ENCODE measurements around the gene CLTRN. TPM values are rescaled to one million over a fixed set of nuclear protein-coding genes. Genes with fewer than 3 reads are reported as not detected.

The CLTRN gene
- total and polyA plus RNA-seq, 2 of the 8 experiments (the other 6 are each of a cell fraction or from before 2014, with no cell fraction given) = 1.2 to 1.3 TPM

DNA sequence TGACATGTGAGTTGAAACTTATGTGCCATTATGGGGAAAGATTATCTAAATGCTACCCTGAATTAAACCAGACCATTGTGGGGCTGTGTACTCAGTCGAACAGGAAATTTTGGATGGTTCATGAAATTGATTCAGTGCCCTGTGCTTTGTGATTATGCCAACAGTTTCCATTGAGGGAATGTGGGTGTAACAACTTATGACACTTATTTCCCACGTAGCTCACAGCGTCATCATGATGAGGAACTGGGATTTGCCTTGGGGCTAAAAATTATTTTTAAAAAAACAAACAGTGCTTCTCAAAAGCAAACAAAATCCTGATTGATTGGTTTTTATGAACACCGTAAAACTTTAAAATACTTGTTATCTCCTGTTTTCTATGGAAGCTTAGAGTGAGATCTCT is 8.3 kb upstream of the CLTRN start (continued):
- TF ChIP-seq SRF (IDR thresholded peaks at IDR 0.05; ENCODE audit: low read depth, low read length) (no peak), HDAC2 (IDR thresholded peaks at IDR 0.05; ENCODE audit: borderline replicate concordance in 1 of 2, low read depth in 2 of 2, low read length in 2 of 2) (no peak), SIN3A (conservative IDR thresholded peaks at IDR 0.05 in 1 of 2, IDR thresholded peaks at IDR 0.05 in 1 of 2; ENCODE audit: low read depth in 1 of 2, low read length in 2 of 2) (no peak), EZH2 (IDR thresholded peaks at IDR 0.05; ENCODE audit: low read depth, low read length, severe bottlenecking) (no peak)
- TF ChIP-seq, protein P1, sequence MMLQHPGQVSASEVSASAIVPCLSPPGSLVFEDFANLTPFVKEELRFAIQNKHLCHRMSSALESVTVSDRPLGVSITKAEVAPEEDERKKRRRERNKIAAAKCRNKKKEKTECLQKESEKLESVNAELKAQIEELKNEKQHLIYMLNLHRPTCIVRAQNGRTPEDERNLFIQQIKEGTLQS (IDR thresholded peaks at IDR 0.05; ENCODE audit: insufficient read depth, low read depth, low read length) = no peak
- TF ChIP-seq, protein P2, sequence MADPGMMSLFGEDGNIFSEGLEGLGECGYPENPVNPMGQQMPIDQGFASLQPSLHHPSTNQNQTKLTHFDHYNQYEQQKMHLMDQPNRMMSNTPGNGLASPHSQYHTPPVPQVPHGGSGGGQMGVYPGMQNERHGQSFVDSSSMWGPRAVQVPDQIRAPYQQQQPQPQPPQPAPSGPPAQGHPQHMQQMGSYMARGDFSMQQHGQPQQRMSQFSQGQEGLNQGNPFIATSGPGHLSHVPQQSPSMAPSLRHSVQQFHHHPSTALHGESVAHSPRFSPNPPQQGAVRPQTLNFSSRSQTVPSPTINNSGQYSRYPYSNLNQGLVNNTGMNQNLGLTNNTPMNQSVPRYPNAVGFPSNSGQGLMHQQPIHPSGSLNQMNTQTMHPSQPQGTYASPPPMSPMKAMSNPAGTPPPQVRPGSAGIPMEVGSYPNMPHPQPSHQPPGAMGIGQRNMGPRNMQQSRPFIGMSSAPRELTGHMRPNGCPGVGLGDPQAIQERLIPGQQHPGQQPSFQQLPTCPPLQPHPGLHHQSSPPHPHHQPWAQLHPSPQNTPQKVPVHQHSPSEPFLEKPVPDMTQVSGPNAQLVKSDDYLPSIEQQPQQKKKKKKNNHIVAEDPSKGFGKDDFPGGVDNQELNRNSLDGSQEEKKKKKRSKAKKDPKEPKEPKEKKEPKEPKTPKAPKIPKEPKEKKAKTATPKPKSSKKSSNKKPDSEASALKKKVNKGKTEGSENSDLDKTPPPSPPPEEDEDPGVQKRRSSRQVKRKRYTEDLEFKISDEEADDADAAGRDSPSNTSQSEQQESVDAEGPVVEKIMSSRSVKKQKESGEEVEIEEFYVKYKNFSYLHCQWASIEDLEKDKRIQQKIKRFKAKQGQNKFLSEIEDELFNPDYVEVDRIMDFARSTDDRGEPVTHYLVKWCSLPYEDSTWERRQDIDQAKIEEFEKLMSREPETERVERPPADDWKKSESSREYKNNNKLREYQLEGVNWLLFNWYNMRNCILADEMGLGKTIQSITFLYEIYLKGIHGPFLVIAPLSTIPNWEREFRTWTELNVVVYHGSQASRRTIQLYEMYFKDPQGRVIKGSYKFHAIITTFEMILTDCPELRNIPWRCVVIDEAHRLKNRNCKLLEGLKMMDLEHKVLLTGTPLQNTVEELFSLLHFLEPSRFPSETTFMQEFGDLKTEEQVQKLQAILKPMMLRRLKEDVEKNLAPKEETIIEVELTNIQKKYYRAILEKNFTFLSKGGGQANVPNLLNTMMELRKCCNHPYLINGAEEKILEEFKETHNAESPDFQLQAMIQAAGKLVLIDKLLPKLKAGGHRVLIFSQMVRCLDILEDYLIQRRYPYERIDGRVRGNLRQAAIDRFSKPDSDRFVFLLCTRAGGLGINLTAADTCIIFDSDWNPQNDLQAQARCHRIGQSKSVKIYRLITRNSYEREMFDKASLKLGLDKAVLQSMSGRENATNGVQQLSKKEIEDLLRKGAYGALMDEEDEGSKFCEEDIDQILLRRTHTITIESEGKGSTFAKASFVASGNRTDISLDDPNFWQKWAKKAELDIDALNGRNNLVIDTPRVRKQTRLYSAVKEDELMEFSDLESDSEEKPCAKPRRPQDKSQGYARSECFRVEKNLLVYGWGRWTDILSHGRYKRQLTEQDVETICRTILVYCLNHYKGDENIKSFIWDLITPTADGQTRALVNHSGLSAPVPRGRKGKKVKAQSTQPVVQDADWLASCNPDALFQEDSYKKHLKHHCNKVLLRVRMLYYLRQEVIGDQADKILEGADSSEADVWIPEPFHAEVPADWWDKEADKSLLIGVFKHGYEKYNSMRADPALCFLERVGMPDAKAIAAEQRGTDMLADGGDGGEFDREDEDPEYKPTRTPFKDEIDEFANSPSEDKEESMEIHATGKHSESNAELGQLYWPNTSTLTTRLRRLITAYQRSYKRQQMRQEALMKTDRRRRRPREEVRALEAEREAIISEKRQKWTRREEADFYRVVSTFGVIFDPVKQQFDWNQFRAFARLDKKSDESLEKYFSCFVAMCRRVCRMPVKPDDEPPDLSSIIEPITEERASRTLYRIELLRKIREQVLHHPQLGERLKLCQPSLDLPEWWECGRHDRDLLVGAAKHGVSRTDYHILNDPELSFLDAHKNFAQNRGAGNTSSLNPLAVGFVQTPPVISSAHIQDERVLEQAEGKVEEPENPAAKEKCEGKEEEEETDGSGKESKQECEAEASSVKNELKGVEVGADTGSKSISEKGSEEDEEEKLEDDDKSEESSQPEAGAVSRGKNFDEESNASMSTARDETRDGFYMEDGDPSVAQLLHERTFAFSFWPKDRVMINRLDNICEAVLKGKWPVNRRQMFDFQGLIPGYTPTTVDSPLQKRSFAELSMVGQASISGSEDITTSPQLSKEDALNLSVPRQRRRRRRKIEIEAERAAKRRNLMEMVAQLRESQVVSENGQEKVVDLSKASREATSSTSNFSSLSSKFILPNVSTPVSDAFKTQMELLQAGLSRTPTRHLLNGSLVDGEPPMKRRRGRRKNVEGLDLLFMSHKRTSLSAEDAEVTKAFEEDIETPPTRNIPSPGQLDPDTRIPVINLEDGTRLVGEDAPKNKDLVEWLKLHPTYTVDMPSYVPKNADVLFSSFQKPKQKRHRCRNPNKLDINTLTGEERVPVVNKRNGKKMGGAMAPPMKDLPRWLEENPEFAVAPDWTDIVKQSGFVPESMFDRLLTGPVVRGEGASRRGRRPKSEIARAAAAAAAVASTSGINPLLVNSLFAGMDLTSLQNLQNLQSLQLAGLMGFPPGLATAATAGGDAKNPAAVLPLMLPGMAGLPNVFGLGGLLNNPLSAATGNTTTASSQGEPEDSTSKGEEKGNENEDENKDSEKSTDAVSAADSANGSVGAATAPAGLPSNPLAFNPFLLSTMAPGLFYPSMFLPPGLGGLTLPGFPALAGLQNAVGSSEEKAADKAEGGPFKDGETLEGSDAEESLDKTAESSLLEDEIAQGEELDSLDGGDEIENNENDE (IDR thresholded peaks at IDR 0.05; ENCODE audit: insufficient replicate concordance, low read length) = no peak
